ENCODE measurements around the gene ARL15.

Gene ARL15

GRCh38 chr5:54313311-54314270, 3.2 kb upstream of the ARL15 start:
- no peak for DNase-seq

- no peak for DNase-seq
Measured at GRCh38 chr5:54312499-54312898, 2.1 kb upstream of the ARL15 start.

- no peak for DNase-seq
Measured at GRCh38 chr5:54311176-54311677, 854 bp upstream of the ARL15 start.

- DNase-seq = peak; percentile 12 to 21
Measured at GRCh38 chr5:54309691-54310432, 511 bp downstream of the ARL15 start.

- DNase-seq = no peak
Measured at GRCh38 chr5:54309276-54309675, 1.1 kb downstream of the ARL15 start.

GRCh38 chr5:54307583-54307982, 2.8 kb downstream of the ARL15 start:
- DNase-seq = no peak

GRCh38 chr5:54306893-54307292, 3.5 kb downstream of the ARL15 start:
- no peak for DNase-seq

- no peak for DNase-seq
Measured at GRCh38 chr5:54305737-54306136, 4.6 kb downstream of the ARL15 start.

- DNase-seq = no peak
Measured at GRCh38 chr5:54304040-54304439, 6.3 kb downstream of the ARL15 start.

GRCh38 chr5:54302267-54302687, 8.1 kb downstream of the ARL15 start:
- DNase-seq = no peak

- no peak for DNase-seq
Measured at GRCh38 chr5:54301849-54302248, 8.5 kb downstream of the ARL15 start.

GRCh38 chr5:54301220-54301619, 9.2 kb downstream of the ARL15 start:
- DNase-seq = no peak

- DNase-seq = no peak
Measured at GRCh38 chr5:54298947-54299346, 11.4 kb downstream of the ARL15 start.

- no peak for DNase-seq
Measured at GRCh38 chr5:54296386-54296785, 14.0 kb downstream of the ARL15 start.

GRCh38 chr5:54295651-54296276, 14.6 kb downstream of the ARL15 start:
- no peak for DNase-seq

- DNase-seq = no peak
Measured at GRCh38 chr5:54294097-54294667, 16.2 kb downstream of the ARL15 start.

- no peak for DNase-seq
Measured at GRCh38 chr5:54292866-54293265, 17.5 kb downstream of the ARL15 start.

GRCh38 chr5:54291498-54291897, 18.9 kb downstream of the ARL15 start:
- DNase-seq = no peak

GRCh38 chr5:54289769-54290168, 20.6 kb downstream of the ARL15 start:
- DNase-seq = no peak

- no peak for DNase-seq
Measured at GRCh38 chr5:54288568-54289217, 21.7 kb downstream of the ARL15 start.

- DNase-seq = no peak
Measured at GRCh38 chr5:54285686-54286085, 24.7 kb downstream of the ARL15 start.

GRCh38 chr5:54284586-54284985, 25.8 kb downstream of the ARL15 start:
- no peak for DNase-seq
